22Rv1 (cell line): ENCODE data around the gene CTNND2.

Source experiments
- ZFX ChIP-seq: fragments of 450-650 bp; IDR thresholded peaks from 2 replicates; pipeline ENCODE4 v1.6.1; 2017; ENCODE audit warnings: antibody characterized with exemption, borderline replicate concordance
- TF ChIP-seq, protein P1 (sequence below): fragments of 450-650 bp; IDR thresholded peaks from 2 replicates; pipeline ENCODE4 v1.5.1; 2017; ENCODE audit warnings: mild to moderate bottlenecking

GRCh38 chr5:11012295-11012694 is 892.0 kb downstream of the CTNND2 start:
- TF ChIP-seq, protein P1, sequence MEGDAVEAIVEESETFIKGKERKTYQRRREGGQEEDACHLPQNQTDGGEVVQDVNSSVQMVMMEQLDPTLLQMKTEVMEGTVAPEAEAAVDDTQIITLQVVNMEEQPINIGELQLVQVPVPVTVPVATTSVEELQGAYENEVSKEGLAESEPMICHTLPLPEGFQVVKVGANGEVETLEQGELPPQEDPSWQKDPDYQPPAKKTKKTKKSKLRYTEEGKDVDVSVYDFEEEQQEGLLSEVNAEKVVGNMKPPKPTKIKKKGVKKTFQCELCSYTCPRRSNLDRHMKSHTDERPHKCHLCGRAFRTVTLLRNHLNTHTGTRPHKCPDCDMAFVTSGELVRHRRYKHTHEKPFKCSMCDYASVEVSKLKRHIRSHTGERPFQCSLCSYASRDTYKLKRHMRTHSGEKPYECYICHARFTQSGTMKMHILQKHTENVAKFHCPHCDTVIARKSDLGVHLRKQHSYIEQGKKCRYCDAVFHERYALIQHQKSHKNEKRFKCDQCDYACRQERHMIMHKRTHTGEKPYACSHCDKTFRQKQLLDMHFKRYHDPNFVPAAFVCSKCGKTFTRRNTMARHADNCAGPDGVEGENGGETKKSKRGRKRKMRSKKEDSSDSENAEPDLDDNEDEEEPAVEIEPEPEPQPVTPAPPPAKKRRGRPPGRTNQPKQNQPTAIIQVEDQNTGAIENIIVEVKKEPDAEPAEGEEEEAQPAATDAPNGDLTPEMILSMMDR, result no peak
- no peak for TF ChIP-seq ZFX
